ENCODE results near the gene DCLK1.

DCLK1 gene

DNA sequence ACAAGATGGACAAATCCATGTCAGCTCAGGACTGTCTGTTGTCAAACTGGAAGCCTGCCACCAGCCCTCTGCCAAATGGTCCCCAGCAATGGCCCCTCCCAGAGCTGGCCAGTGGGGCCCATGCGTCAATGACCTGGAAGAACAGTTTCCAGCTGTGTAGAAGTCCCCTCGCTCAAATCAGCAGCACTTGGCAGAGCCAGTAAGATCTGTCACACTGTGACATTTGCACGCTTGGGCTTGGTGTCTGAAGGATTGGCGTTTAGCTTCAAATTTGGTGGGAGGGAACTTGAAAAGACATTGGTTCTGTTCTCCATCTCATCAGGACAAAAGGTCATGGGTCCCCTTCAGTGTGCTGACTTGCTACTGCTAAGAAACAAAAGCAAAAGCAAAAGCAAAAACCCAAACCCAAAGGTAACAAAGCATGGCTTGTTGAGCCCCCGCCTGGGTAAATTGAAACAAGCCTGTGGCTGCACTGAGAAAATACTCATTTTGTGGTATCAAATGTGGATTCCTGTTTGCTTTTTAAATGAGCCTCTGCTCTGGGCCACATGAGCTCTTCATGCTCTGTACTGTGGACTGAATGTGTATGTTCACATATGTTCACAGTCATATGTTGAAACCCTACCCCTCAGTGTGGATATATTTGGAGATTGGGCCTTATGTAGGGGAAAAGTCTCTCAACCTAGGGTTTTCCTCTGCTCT lies 401.1 kb downstream of the DCLK1 start:
- DNase-seq, result peak; percentile 23

DNA sequence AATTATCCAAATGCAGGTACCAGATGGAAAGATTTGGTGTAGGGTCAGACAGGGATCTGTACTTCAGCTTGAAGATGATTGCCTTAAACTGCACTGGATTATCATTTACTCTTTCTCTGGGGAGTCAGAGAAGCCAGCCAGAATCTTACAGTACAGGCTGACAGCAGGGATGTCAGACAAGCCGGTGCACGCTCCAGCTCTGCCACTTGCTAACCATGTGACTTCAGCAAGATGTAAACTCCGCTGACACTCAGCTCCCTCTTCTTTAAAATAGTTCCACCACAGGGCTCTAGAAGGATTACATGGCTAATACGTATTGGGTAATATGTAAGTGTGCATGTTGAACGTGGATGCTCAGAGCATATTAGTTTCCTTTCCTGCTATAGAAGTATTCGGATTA lies 403.3 kb downstream of the DCLK1 start:
- DNase-seq, result peak; percentile 55

DNA sequence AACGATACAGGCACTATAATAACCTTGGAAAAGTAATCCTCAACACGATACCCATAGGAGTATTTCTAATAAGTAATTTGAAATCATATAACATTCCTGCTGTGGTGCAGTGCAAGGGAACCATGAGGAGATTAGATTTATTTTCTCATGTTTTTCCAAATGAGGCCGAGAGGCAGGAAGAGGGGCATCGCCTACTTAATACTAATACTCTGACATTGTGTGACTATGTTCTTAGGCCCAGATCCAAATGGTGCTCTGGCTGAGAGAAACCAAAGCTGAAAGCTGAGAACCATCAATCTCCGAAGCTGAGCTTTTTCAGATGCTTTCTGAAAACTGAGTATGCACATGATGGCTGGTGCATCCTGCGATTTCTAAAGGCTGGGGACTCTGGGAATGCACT lies 406.7 kb downstream of the DCLK1 start:
- DNase-seq, result peak; percentile 1

DNA sequence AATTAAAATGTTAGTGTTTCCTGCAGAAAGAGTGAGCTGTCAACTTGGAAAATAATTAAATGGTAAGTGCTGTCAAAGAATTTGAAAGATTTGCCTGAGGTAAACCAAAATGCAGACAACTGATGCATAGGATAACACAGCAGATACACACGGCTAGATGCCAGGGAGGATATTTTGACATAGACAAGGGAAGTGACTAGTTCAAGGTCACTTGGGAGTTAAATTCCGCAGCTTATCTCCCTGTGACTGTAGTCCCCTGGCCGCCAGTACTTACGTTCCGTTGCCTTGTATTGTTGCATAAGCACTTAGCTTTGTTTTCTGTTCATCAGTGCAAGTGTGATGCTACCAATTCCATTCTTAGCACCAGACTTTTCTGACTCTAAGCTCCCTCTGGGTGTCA lies 407.4 kb downstream of the DCLK1 start:
- DNase-seq, result no peak

DNA sequence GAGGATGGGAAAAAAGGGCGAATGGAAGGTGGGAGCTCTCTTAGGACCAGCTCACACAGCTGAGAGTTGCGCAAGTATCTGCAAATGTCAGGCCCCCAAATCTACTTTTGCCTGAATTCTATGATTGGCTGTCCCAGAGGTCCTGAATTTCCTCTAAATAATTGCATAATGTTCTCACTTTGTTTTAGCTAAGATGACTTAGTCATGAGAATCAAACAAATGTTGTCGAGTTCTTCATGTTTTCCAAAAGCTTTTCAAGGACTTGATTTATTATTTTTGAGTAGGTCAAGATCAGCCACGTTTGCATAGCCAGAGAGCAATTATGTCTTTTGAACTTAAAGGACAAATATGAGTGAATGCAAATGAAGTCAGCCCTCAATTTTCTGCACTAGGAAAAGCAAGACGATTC lies 408.1 kb downstream of the DCLK1 start:
- DNase-seq, result no peak

DNA sequence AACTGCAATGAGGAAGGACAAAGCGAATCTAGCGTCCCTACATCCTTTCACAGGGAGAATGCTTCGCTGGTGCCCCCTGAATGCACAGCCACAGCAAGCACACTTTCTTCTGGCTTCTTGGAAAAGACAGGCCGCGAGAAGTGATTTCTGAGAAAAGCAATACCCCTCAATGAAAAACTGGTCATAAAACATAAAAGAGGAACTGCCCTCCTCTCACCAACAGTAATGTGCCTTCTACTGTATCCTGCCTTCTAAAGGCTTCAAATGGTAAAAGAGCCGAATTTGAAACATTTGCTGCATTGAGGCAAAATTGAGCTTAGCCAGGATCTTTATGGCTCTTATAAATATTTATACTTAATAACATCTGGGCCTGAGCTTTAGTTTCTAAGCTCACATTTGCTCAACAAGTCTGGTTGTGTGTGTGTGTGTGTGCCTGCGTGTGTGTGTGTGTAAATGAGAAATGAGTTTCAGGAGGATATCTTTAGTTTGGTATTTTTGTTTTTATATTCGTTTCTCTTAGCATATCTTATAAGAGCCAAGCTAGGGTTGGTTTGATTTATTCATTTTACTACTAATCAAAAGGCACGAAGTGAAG lies 408.6 kb downstream of the DCLK1 start:
- no peak for DNase-seq

DNA sequence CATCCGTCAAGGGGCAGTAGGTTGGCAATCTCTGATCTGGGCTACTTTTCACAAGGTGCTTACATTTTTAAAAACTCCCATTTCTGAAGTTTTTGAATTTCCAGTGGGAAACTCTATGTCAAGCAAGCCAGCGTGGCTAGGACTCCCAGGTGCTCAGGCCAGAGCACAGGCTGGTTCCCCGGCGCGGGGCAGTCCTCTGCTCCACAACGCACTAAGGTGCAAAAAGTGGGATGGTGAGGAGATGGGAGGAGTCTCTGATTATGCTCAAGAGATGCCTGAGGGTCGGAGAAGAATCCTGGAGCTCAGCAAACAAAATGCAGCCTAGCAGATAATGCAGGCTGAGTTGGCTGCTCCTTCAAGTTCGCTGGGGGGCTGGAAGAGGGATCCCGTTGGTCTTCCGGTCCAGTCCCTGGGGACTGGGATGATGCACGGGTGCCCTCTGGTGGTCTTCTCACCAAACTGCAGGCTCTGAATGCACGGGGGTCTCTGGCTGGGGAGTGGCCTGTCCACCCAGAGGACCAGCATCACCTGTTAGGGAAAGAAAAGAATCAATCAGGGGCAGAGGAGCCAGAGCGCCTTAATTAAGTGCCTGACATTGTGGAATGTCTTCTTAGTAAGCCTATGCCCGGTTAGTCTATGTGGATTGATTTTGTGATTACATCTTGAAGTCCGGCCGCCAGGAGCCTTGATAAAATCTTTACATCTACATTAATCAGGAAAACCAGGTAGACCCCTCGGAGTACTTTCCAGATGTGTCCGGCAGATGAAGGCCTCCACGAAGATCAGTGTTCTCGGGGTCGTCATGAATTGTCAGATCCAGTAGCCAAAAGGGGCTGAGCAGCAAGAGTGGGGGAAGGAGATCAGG lies 410.3 kb downstream of the DCLK1 start:
- peak; percentile 56 for DNase-seq

DNA sequence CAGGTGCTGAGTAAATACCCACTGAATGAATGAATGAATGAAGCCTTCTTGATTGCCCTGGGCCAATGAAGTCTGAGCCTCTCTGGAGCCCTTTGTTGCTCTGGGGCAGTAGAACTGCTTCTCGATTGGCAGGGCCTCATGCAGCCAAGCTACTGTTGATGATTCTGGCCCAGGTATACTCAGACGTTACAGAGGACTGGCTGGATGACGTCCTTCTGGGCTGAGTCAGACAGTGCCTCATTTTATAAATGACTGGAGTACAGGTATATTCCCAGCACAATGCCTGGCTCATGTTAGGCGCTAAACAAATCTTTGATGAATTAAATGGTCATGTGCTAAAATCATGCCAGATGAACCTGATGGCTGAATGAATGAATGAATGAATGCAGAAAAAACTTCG lies 410.9 kb downstream of the DCLK1 start:
- DNase-seq, result no peak

All from NCI-H446 treated with DMSO at 0.1 percent for 48 hours (cell line).